Endothelial cell of umbilical vein (primary cell): ENCODE results near the gene UST. TPM values are rescaled to one million over a fixed set of nuclear protein-coding genes. Genes with fewer than 3 reads are reported as not detected.

ENCODE experiments used
- BruUV-seq: library from RNA; stranded (reverse); fragments of 400-500 nt; replicated peaks from 2 replicates; lab custom pipeline; 2021; lab: Mats Ljungman, UMichigan
- CTCF ChIA-PET: fragments of 300-600, 350-600 bp; sonication (Branson Sonifier 250); formaldehyde crosslinking; loops from one replicate; lab custom pipeline; 2021; ENCODE audit warnings: antibody characterized with exemption, inconsistent platforms; lab: Charles Lee
- POLR2A ChIA-PET: fragments of 300-600, 350-600 bp; sonication (Branson Sonifier 250); formaldehyde crosslinking; loops from one replicate; lab custom pipeline; 2021; ENCODE audit warnings: antibody characterized with exemption, inconsistent platforms; lab: Charles Lee
- DNase-seq: peaks from one replicate; pipeline ENCODE4 v3.0.0-alpha.2; 2011; ENCODE audit warnings: low read depth, low spot score
- FAIRE-seq: peaks from 2 replicates; lab custom pipeline; 2011; peaks lifted over from hg19 to GRCh38; lab: Jason Lieb, UNC
- H2AFZ ChIP-seq: 2 replicates; pipeline ENCODE4 v1.6.0; 2012; ENCODE audit warnings: low read depth, low read length, control low read depth, inconsistent platforms
- H3K27ac ChIP-seq: 2 replicates; pipeline ENCODE4 v1.5.1; 2011; ENCODE audit warnings: low read depth, mild to moderate bottlenecking, control low read depth, low read length, moderate library complexity; ENCODE audit not compliant: insufficient read depth
- H3K27me3 ChIP-seq, 2 experiments: 2 replicates each; pipeline versions ENCODE4 v1.6.0 to v1.6.1; 2011; ENCODE audit warnings: low read length in 2 of 2, mixed read lengths in 1 of 2; ENCODE audit not compliant: control insufficient read depth in 2 of 2, insufficient read depth in 2 of 2
- H3K36me3 ChIP-seq, 2 experiments: 2 replicates in 1 of 2; 3 replicates in 1 of 2; pipeline ENCODE4 v1.5.1; 2011; ENCODE audit warnings: low read length in 2 of 2, mild to moderate bottlenecking in 1 of 2, moderate library complexity in 1 of 2; ENCODE audit not compliant: control insufficient read depth in 2 of 2, insufficient read depth in 2 of 2; ENCODE audit errors: extremely low read depth in 1 of 2
- H3K4me1 ChIP-seq: 3 replicates; pipeline ENCODE4 v1.5.1; 2011; ENCODE audit warnings: mild to moderate bottlenecking, low read length; ENCODE audit not compliant: control insufficient read depth, insufficient read depth; ENCODE audit errors: extremely low read depth
- H3K4me2 ChIP-seq: 2 replicates; pipeline ENCODE4 v1.6.1; 2011; ENCODE audit warnings: low read length, control low read depth, mixed read lengths; ENCODE audit not compliant: insufficient read depth
- H3K4me3 ChIP-seq, 3 experiments: fragments of 200-600 bp in 1 of 3; sonication (generic), shearing (Covaris generic) in 1 of 3; replicated peaks in 1 of 3; 2 replicates each; pipeline ENCODE4 v1.5.1; 2011 to 2016; ENCODE audit warnings: control low read depth in 3 of 3, low read length in 3 of 3, mild to moderate bottlenecking in 2 of 3, inconsistent platforms in 1 of 3, low read depth in 1 of 3, moderate library complexity in 1 of 3; ENCODE audit not compliant: insufficient read depth in 1 of 3
- H3K79me2 ChIP-seq: 2 replicates; pipeline ENCODE4 v1.6.0; 2012; ENCODE audit warnings: low read length, inconsistent platforms; ENCODE audit not compliant: control insufficient read depth, insufficient read depth
- H3K9ac ChIP-seq: replicated peaks from 2 replicates; pipeline ENCODE3; 2011; ENCODE audit warnings: low read length, control low read depth; ENCODE audit not compliant: insufficient read depth; ENCODE audit errors: extremely low read depth
- H3K9me1 ChIP-seq: replicated peaks from 3 replicates; pipeline ENCODE4 v1.6.0; 2011; ENCODE audit warnings: mild to moderate bottlenecking, low read length; ENCODE audit not compliant: control insufficient read depth, insufficient read depth; ENCODE audit errors: extremely low read depth
- H3K9me3 ChIP-seq: replicated peaks from 2 replicates; pipeline ENCODE4 v1.5.1; 2012; ENCODE audit warnings: low read length, inconsistent platforms; ENCODE audit not compliant: control insufficient read depth, insufficient read depth
- H4K20me1 ChIP-seq: replicated peaks from 2 replicates; pipeline ENCODE3; 2011; ENCODE audit warnings: mild to moderate bottlenecking, low read length; ENCODE audit not compliant: control insufficient read depth, insufficient read depth; ENCODE audit errors: extremely low read depth
- CTCF ChIP-seq, 2 donors: IDR thresholded peaks; 1 replicate in 1 of 2; 2 replicates in 1 of 2; pipeline ENCODE4 v1.5.1; 2011; ENCODE audit warnings: low read length in 2 of 2, mild to moderate bottlenecking in 2 of 2, moderate library complexity in 2 of 2, control low read depth in 1 of 2, inconsistent platforms in 1 of 2, low read depth in 1 of 2; ENCODE audit not compliant: insufficient read depth in 1 of 2; ENCODE audit errors: extremely low read depth in 1 of 2
- EZH2 ChIP-seq: IDR thresholded peaks from 2 replicates; pipeline ENCODE4 v1.6.1; 2012; ENCODE audit warnings: borderline replicate concordance, low read depth, mild to moderate bottlenecking, moderate library complexity, low read length, inconsistent platforms; ENCODE audit not compliant: severe bottlenecking
- FOS ChIP-seq: IDR thresholded peaks from 2 replicates; pipeline ENCODE4 v1.6.1; 2011; ENCODE audit warnings: mild to moderate bottlenecking, low read length, moderate library complexity, borderline replicate concordance; ENCODE audit not compliant: insufficient read depth
- GATA2 ChIP-seq: IDR thresholded peaks from 2 replicates; pipeline ENCODE4 v1.7.0; 2011; ENCODE audit warnings: low read depth, mild to moderate bottlenecking, moderate library complexity, mixed read lengths, low read length; ENCODE audit not compliant: insufficient read length, insufficient read depth
- MYC ChIP-seq: IDR thresholded peaks from one replicate; pipeline ENCODE4 v1.6.1; 2011; ENCODE audit warnings: mild to moderate bottlenecking, low read depth, low read length
- dilution Hi-C: fragments of 300-500 bp; cut with MboI; formaldehyde crosslinking; loops from one replicate; pipeline ENCODE4 v1.15.0; 2019; ENCODE audit warnings: low sequenced_read_pairs; ENCODE audit not compliant: extremely low pct_ligation_motif_present
- intact Hi-C: fragments of 100-400 bp; cut with micrococcal nuclease; formaldehyde crosslinking; loops from one replicate; pipeline ENCODE4 v1.10.0; 2022
- polyA plus RNA-seq, 4 experiments: library from polyadenylated mRNA; depleted of rRNA in 3 of 4; stranded (reverse) in 3 of 4; unstranded in 1 of 4; fragments of >200 nt; gene quantifications; 2 replicates each; pipeline versions ENCODE4 v1.2.1 to v1.2.3, GENCODE V29; 2011 to 2012; ENCODE audit warnings: missing spikeins in 1 of 4
- total RNA-seq: library from RNA; stranded (reverse); gene quantifications from 2 replicates; pipeline ENCODE4 v1.2.3, GENCODE V29; 2021

UST gene
- total and polyA plus RNA-seq, 2 donors (not counting 3 experiments of a cell fraction or from before 2014, with no cell fraction given), result 0.26 to 0.84 TPM

GRCh38 chr6:148738946-148739821, 7.6 kb upstream of the UST start:
- Histone ChIP-seq H3K4me3 (no peak overlapping the region), H3K9me3 (no peaks in the 10 kb centered on the region), H3K27me3 (peaks cover 8 to 12% of the 10 kb centered on the region in 2 experiments), H3K9me1 (no peaks in the 10 kb centered on the region), H3K27ac (no peak overlapping the region), H2AFZ (no peak overlapping the region), H4K20me1 (no peaks in the 10 kb centered on the region), H3K79me2 (no peaks in the 10 kb centered on the region), H3K4me2 (no peak overlapping the region), H3K9ac (no peak overlapping the region), H3K4me1 (no peaks in the 10 kb centered on the region), H3K36me3 (no peaks in the 10 kb centered on the region)
- no peak for FAIRE-seq
- ChIA-PET POLR2A (no interaction called here), CTCF (no interaction called here)
- no TSS peak for BruUV-seq
- dilution Hi-C loops, result no loop called here
- intact Hi-C loops, result no loop called here
- TF ChIP-seq CTCF (IDR thresholded peaks at IDR 0.05; ENCODE audit: extremely low read depth in 1 of 2, insufficient read depth in 1 of 2, low read depth in 1 of 2, low read length in 2 of 2) (no peak), GATA2 (no peak), MYC (no peak), FOS (no peak)
- DNase-seq, result no peak

- DNase-seq (no peak), FAIRE-seq (no peak)
- Histone ChIP-seq H3K27ac (no peak overlapping the region), H3K79me2 (no peaks in the 10 kb centered on the region), H3K9me3 (no peaks in the 10 kb centered on the region), H4K20me1 (no peaks in the 10 kb centered on the region), H2AFZ (no peak overlapping the region), H3K4me3 (no peak overlapping the region), H3K9ac (no peak overlapping the region), H3K36me3 (no peaks in the 10 kb centered on the region), H3K4me2 (no peak overlapping the region), H3K4me1 (no peaks in the 10 kb centered on the region), H3K9me1 (no peaks in the 10 kb centered on the region), H3K27me3 (peaks cover 10 to 12% of the 10 kb centered on the region in 2 experiments)
- intact Hi-C loops (no loop called here), dilution Hi-C loops (no loop called here)
- ChIA-PET CTCF (interaction anchor here (1.6 kb wide), 1 partner anchor 9 kb away, joined by 4 read pairs; no protein-coding TSS in a partner anchor), POLR2A (no interaction called here)
- no TSS peak for BruUV-seq
- TF ChIP-seq GATA2 (no peak), EZH2 (no peak)
These were observed 7.1 kb upstream of the UST start for GRCh38 chr6:148739822-148740128.
